ENCODE data around the gene SLC23A1. TPM values are rescaled to one million over a fixed set of nuclear protein-coding genes. Genes with fewer than 3 reads are reported as not detected.

Gene SLC23A1
- total RNA-seq, 1 experiment from 2014 or later, result not detected

DNA sequence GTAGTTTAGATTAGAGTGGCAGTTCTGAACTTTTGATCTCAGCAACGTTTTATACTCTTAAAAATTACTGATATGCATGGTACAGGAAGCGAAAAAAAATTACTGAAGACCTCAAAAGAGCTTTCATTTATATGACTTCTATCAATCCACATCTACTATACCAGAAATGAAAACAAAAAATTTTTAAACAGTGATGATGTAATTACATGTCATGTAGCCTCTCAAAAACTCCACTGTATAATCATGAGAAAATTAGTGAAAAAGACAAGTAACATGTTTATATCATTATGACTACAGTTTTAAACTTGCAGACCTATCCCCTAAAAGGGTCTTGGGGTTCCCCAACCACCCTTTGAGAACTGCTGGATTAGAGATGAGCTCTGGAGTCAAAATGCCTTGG, 46.9 kb upstream of the SLC23A1 start:
- no TSS peak for BruUV-seq (replicated peaks)
- in situ Hi-C loops (cut with HindIII; ENCODE audit: low pct_unique_long_range_greater_than_20kb, low sequenced_read_pairs), result no loop called here
- H3K4me3 ChIP-seq (ENCODE audit: low read depth in 2 of 2, low read length in 2 of 2), result no peak overlapping the region

DNA sequence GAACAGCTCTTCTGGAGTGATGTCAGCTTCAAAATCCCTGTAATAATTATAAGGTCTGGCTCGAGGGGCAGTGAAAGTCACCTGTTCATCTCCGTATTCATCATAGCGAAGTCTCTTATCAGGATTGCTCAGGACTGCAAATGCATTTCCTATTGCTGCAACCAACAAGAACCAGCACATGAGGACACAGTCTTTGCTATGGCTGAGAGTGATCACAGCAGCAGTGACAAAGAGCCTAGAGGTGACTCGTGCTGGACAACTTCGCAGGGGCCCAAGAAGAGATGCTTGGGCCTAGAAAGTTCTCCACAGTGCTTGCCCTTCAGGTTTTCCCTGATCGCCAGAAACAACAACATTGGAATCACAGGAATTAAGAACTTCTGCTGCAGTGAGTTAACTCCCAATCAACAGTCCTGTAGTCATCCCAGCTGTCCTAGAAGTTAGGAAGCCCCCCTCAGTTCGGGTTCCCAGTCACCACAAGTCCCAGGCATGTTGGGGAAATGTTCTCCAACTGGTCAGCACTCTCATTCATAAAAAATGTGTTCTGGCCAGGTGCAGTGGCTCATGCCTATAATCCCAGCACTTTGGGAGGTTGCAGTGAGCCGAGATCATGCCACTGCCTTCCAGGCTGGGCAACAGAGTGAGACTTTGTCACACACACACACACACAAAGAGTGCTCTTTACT, 43.2 kb upstream of the SLC23A1 start:
- no peaks in the 10 kb centered on the region for H3K27me3 ChIP-seq (ENCODE audit: control insufficient read depth, insufficient read depth, low read length)
- ChIA-PET CTCF (no interaction called here), POLR2A (no interaction called here)
- no peak overlapping the region for H3K4me3 ChIP-seq (ENCODE audit: low read depth in 2 of 2, low read length in 2 of 2)
- no TSS peak for BruUV-seq (replicated peaks)
- intact Hi-C loops (cut with micrococcal nuclease; ENCODE audit: unreplicated experiment), result no loop called here
- TF ChIP-seq, protein P1, sequence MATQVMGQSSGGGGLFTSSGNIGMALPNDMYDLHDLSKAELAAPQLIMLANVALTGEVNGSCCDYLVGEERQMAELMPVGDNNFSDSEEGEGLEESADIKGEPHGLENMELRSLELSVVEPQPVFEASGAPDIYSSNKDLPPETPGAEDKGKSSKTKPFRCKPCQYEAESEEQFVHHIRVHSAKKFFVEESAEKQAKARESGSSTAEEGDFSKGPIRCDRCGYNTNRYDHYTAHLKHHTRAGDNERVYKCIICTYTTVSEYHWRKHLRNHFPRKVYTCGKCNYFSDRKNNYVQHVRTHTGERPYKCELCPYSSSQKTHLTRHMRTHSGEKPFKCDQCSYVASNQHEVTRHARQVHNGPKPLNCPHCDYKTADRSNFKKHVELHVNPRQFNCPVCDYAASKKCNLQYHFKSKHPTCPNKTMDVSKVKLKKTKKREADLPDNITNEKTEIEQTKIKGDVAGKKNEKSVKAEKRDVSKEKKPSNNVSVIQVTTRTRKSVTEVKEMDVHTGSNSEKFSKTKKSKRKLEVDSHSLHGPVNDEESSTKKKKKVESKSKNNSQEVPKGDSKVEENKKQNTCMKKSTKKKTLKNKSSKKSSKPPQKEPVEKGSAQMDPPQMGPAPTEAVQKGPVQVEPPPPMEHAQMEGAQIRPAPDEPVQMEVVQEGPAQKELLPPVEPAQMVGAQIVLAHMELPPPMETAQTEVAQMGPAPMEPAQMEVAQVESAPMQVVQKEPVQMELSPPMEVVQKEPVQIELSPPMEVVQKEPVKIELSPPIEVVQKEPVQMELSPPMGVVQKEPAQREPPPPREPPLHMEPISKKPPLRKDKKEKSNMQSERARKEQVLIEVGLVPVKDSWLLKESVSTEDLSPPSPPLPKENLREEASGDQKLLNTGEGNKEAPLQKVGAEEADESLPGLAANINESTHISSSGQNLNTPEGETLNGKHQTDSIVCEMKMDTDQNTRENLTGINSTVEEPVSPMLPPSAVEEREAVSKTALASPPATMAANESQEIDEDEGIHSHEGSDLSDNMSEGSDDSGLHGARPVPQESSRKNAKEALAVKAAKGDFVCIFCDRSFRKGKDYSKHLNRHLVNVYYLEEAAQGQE (IDR thresholded peaks at IDR 0.05; ENCODE audit: insufficient read depth in 1 of 2, low read depth in 2 of 2, low read length in 1 of 2), result no peak
- no peak for TF ChIP-seq SIN3A (IDR thresholded peaks at IDR 0.05; ENCODE audit: borderline replicate concordance, insufficient read depth, low read depth, low read length)
- TF ChIP-seq TCF7L2 (IDR thresholded peaks at IDR 0.05; ENCODE audit: low read depth, low read length), result no peak
- TF ChIP-seq, protein P2, sequence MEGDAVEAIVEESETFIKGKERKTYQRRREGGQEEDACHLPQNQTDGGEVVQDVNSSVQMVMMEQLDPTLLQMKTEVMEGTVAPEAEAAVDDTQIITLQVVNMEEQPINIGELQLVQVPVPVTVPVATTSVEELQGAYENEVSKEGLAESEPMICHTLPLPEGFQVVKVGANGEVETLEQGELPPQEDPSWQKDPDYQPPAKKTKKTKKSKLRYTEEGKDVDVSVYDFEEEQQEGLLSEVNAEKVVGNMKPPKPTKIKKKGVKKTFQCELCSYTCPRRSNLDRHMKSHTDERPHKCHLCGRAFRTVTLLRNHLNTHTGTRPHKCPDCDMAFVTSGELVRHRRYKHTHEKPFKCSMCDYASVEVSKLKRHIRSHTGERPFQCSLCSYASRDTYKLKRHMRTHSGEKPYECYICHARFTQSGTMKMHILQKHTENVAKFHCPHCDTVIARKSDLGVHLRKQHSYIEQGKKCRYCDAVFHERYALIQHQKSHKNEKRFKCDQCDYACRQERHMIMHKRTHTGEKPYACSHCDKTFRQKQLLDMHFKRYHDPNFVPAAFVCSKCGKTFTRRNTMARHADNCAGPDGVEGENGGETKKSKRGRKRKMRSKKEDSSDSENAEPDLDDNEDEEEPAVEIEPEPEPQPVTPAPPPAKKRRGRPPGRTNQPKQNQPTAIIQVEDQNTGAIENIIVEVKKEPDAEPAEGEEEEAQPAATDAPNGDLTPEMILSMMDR (IDR thresholded peaks at IDR 0.05), result no peak
- TF ChIP-seq POLR2AphosphoS5 (IDR thresholded peaks at IDR 0.05; ENCODE audit: low read depth, low read length), result no peak
- in situ Hi-C loops (cut with HindIII; ENCODE audit: low pct_unique_long_range_greater_than_20kb, low sequenced_read_pairs), result no loop called here
- no peaks in the 10 kb centered on the region for H3K4me1 ChIP-seq (ENCODE audit: control insufficient read depth, insufficient read depth, low read length)
- no peak for DNase-seq (ENCODE audit: low read depth, low spot score)
- H3K9me3 ChIP-seq (ENCODE audit: control insufficient read depth, insufficient read depth, low read depth, low read length), result no peaks in the 10 kb centered on the region
- no peaks in the 10 kb centered on the region for H3K36me3 ChIP-seq (ENCODE audit: control insufficient read depth, insufficient read depth, low read length)
- no peak overlapping the region for H3K27ac ChIP-seq (ENCODE audit: low read length)
- no peak for ATAC-seq

More for the DNA sequence above, 46.9 kb upstream of the SLC23A1 start:
- Histone ChIP-seq H3K4me1 (ENCODE audit: control insufficient read depth, insufficient read depth, low read length) (no peaks in the 10 kb centered on the region), H3K27ac (ENCODE audit: low read length) (no peak overlapping the region), H3K27me3 (ENCODE audit: control insufficient read depth, insufficient read depth, low read length) (no peaks in the 10 kb centered on the region), H3K36me3 (ENCODE audit: control insufficient read depth, insufficient read depth, low read length) (no peaks in the 10 kb centered on the region), H3K9me3 (ENCODE audit: control insufficient read depth, insufficient read depth, low read depth, low read length) (no peaks in the 10 kb centered on the region)
- no peak for TF ChIP-seq TCF7L2 (IDR thresholded peaks at IDR 0.05; ENCODE audit: low read depth, low read length)
- no peak for TF ChIP-seq POLR2AphosphoS5 (IDR thresholded peaks at IDR 0.05; ENCODE audit: low read depth, low read length)
- TF ChIP-seq, protein P2 (IDR thresholded peaks at IDR 0.05), result no peak
- TF ChIP-seq SIN3A (IDR thresholded peaks at IDR 0.05; ENCODE audit: borderline replicate concordance, insufficient read depth, low read depth, low read length), result no peak
- TF ChIP-seq, protein P1 (IDR thresholded peaks at IDR 0.05; ENCODE audit: insufficient read depth in 1 of 2, low read depth in 2 of 2, low read length in 1 of 2), result no peak
- intact Hi-C loops (cut with micrococcal nuclease; ENCODE audit: unreplicated experiment), result no loop called here
- ATAC-seq, result no peak
- DNase-seq (ENCODE audit: low read depth, low spot score), result no peak
- CTCF ChIA-PET, result no interaction called here
- POLR2A ChIA-PET, result no interaction called here

Measured in Panc1 (cell line).